ENCODE measurements around the gene CRIM1. TPM values are rescaled to one million over a fixed set of nuclear protein-coding genes. Genes with fewer than 3 reads are reported as not detected.
A peak's percentile ranks its signal among the peaks of the same experiment; 100 is the strongest.

CRIM1 gene
- total RNA-seq, 1 donor from 2014 or later, result 61.8 TPM

DNA sequence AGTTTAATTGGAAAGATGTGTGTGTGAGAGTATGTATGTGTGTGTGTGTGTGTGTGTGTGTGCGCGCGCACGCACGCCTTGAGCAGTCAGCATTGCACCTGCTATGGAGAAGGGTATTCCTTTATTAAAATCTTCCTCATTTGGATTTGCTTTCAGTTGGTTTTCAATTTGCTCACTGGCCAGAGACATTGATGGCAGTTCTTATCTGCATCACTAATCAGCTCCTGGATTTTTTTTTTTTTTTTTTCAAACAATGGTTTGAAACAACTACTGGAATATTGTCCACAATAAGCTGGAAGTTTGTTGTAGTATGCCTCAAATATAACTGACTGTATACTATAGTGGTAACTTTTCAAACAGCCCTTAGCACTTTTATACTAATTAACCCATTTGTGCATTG lies 194.4 kb downstream of the CRIM1 start:
- Mint-ChIP-seq H3K9me3 (no peaks in the 10 kb centered on the region), H3K4me1 (peaks cover 37% of the 10 kb centered on the region), H3K27ac (peak overlapping the region; percentile 74), H3K36me3 (peaks cover 38% of the 10 kb centered on the region), H3K4me3 (no peak overlapping the region), H3K27me3 (ENCODE audit: low read depth) (no peaks in the 10 kb centered on the region)
- TF ChIP-seq, protein P1, sequence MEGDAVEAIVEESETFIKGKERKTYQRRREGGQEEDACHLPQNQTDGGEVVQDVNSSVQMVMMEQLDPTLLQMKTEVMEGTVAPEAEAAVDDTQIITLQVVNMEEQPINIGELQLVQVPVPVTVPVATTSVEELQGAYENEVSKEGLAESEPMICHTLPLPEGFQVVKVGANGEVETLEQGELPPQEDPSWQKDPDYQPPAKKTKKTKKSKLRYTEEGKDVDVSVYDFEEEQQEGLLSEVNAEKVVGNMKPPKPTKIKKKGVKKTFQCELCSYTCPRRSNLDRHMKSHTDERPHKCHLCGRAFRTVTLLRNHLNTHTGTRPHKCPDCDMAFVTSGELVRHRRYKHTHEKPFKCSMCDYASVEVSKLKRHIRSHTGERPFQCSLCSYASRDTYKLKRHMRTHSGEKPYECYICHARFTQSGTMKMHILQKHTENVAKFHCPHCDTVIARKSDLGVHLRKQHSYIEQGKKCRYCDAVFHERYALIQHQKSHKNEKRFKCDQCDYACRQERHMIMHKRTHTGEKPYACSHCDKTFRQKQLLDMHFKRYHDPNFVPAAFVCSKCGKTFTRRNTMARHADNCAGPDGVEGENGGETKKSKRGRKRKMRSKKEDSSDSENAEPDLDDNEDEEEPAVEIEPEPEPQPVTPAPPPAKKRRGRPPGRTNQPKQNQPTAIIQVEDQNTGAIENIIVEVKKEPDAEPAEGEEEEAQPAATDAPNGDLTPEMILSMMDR (IDR thresholded peaks at IDR 0.05; ENCODE audit: unreplicated experiment), result no peak
- no peak for DNase-seq (ENCODE audit: low spot score in 2 of 2, unreplicated experiment in 2 of 2)

DNA sequence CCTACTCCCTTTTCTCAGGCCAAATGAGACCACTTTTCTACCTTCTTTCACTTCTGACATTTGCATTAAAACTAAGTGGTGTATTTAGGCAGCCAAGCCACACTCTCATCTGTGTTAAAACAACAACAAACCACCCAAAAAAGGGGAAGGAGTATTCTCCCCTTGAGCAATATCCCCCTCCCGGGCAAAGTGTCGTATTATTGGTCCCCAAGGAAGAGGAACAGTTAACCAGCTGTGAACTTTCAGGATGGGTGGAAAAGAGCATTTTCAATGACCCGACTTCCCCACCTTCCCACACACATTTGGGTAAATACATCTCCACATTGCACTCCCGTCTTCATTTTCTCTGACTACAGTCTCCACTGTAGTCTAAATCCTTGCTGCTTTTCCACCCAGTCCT lies 198.1 kb downstream of the CRIM1 start:
- TF ChIP-seq, protein P1 (IDR thresholded peaks at IDR 0.05; ENCODE audit: unreplicated experiment), result no peak
- H3K4me3 Mint-ChIP-seq, result no peak overlapping the region
- no peaks in the 10 kb centered on the region for H3K27me3 Mint-ChIP-seq (ENCODE audit: low read depth)
- peaks cover 28% of the 10 kb centered on the region for H3K36me3 Mint-ChIP-seq
- no peak overlapping the region for H3K27ac Mint-ChIP-seq
- DNase-seq (ENCODE audit: low spot score in 2 of 2, unreplicated experiment in 2 of 2), result no peak
- H3K4me1 Mint-ChIP-seq, result peaks cover 31% of the 10 kb centered on the region
- no peaks in the 10 kb centered on the region for H3K9me3 Mint-ChIP-seq

DNA sequence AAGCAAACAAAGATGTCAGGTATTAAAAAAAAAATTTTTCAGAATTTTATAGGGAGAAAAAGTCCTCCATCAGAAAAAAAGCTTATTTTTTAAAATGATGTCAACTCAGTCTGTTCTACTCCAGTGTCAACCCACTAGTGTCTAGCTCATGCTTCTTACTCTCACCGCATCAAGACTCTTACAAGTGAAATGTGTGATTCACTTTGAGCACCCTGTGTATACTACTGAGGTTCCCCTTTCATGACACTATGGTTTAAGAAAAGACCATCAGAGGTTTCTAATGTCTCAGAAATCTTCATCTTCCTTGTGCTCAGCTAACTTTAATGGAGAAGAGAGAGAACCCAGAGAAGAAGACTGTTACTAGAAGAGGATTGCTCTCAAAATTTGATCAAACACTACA lies 199.0 kb downstream of the CRIM1 start:
- DNase-seq (ENCODE audit: low spot score in 2 of 2, unreplicated experiment in 2 of 2), result no peak
- TF ChIP-seq, protein P1 (IDR thresholded peaks at IDR 0.05; ENCODE audit: unreplicated experiment), result no peak
- Mint-ChIP-seq H3K27me3 (ENCODE audit: low read depth) (no peaks in the 10 kb centered on the region), H3K4me1 (peaks cover 32% of the 10 kb centered on the region), H3K4me3 (no peak overlapping the region), H3K9me3 (no peaks in the 10 kb centered on the region), H3K27ac (no peak overlapping the region), H3K36me3 (peaks cover 24% of the 10 kb centered on the region)

DNA sequence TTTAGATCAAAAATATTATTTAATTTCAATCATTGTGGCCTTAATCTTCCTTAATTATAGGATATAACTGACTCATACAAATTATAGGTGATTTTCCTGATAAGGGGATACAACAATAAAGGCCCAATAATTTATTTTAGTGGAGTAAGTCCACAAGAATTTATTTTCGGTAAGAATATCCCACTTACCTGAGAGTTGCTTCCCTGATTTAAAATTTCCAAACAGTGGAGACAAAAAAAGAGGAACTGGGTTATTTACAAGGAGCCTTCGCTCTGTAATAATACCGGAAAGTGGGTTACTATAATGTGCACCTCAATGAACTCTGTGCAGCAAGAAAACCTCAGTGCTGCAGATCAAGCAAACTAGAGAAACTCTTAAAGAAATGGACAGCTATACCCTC lies 200.2 kb downstream of the CRIM1 start:
- Mint-ChIP-seq H3K27me3 (ENCODE audit: low read depth) (no peaks in the 10 kb centered on the region), H3K9me3 (no peaks in the 10 kb centered on the region), H3K4me1 (peaks cover 36% of the 10 kb centered on the region), H3K36me3 (peaks cover 21% of the 10 kb centered on the region), H3K27ac (no peak overlapping the region), H3K4me3 (no peak overlapping the region)
- DNase-seq (ENCODE audit: low spot score in 2 of 2, unreplicated experiment in 2 of 2), result no peak
- TF ChIP-seq, protein P1 (IDR thresholded peaks at IDR 0.05; ENCODE audit: unreplicated experiment), result no peak

DNA sequence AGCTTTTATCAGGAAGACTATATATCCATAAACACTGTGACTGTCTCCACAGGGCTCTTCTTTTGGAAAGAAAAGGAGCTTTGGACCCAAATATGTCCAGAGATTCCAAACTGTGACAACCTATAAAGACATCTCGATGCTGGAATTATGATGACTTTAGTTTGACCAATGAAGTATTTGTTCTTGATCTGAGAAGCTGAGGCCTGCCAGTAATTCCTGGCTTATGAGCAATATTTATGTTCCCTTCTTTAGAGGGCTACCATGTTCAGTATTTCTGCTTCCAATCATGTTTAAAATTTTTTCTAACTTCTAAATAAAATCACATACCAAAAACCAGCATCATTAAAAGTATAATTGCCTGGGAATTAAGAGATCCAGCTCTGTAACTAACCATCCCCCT lies 201.3 kb downstream of the CRIM1 start:
- H3K27ac Mint-ChIP-seq, result no peak overlapping the region
- TF ChIP-seq, protein P1 (IDR thresholded peaks at IDR 0.05; ENCODE audit: unreplicated experiment), result no peak
- peaks cover 16% of the 10 kb centered on the region for H3K36me3 Mint-ChIP-seq
- H3K4me3 Mint-ChIP-seq, result no peak overlapping the region
- H3K27me3 Mint-ChIP-seq (ENCODE audit: low read depth), result no peaks in the 10 kb centered on the region
- H3K4me1 Mint-ChIP-seq, result peaks cover 44% of the 10 kb centered on the region
- DNase-seq (ENCODE audit: low spot score in 2 of 2, unreplicated experiment in 2 of 2), result no peak
- no peaks in the 10 kb centered on the region for H3K9me3 Mint-ChIP-seq
